SK-N-MC (cell line): ENCODE measurements around the gene ANTXR1.

Experiments used
- EZH2 ChIP-seq: fragments of 200-600 bp; sonication (generic); IDR thresholded peaks from one replicate; pipeline ENCODE4 v1.6.1; 2017; ENCODE audit warnings: antibody characterized with exemption
- FOXP2 ChIP-seq: optimal IDR thresholded peaks from 2 replicates; pipeline ENCODE3; 2011; ENCODE audit warnings: mild to moderate bottlenecking, moderate library complexity; ENCODE audit not compliant: insufficient read depth; ENCODE audit errors: extremely low read length, control extremely low read depth
- POLR2AphosphoS5 ChIP-seq: IDR thresholded peaks from 2 replicates; pipeline ENCODE4 v1.6.1; 2012; ENCODE audit warnings: mild to moderate bottlenecking, low read depth, low read length, borderline replicate concordance

DNA sequence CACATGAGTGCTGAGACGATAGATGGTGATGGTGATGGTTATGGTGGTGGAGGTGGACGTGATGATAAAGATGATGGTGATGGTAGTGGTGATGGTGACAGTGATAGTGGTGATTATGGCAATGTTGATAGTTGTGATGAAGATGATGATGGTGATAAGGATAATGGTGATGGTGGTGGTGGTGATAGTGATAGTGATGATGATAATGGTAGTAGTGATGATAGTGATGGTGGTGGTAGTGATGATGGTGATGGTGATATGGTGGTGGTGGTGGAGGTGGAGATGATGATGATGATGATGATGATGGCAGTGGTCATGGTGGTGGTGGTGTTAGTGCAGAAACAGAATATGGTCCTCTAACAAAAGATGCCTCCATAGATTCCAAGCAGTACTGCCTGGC is 10.3 kb downstream of the ANTXR1 start:
- TF ChIP-seq EZH2 (no peak), POLR2AphosphoS5 (no peak), FOXP2 (no peak)
